ENCODE results near the gene TMEM132A.

DNA sequence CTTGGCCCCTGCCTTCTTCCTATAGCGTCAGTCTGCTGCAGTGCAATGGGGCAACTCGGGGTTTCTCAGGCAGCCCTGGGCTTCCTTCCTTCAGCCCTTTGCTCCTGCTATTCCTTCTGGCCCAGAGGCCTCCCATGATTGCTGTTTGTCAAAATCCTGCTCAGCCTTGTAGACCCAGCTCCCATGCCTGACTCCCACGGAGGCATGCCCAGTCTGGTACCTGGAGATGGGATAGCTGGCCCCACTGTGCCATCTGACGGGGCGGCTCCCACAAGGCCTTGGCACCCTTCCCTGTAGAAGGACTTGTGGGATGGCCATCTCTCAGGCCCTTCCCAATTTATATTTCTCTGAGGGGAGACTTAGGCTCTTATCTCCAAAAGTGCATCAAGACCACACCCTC is 46.6 kb downstream of the TMEM132A start:
- TF ChIP-seq, protein P1, sequence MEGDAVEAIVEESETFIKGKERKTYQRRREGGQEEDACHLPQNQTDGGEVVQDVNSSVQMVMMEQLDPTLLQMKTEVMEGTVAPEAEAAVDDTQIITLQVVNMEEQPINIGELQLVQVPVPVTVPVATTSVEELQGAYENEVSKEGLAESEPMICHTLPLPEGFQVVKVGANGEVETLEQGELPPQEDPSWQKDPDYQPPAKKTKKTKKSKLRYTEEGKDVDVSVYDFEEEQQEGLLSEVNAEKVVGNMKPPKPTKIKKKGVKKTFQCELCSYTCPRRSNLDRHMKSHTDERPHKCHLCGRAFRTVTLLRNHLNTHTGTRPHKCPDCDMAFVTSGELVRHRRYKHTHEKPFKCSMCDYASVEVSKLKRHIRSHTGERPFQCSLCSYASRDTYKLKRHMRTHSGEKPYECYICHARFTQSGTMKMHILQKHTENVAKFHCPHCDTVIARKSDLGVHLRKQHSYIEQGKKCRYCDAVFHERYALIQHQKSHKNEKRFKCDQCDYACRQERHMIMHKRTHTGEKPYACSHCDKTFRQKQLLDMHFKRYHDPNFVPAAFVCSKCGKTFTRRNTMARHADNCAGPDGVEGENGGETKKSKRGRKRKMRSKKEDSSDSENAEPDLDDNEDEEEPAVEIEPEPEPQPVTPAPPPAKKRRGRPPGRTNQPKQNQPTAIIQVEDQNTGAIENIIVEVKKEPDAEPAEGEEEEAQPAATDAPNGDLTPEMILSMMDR (IDR thresholded peaks at IDR 0.05; ENCODE audit: borderline replicate concordance, extremely low read depth, low read length, poor library complexity, severe bottlenecking): no peak
- TF ChIP-seq EZH2 (IDR thresholded peaks at IDR 0.05; ENCODE audit: borderline replicate concordance, low read depth, low read length, severe bottlenecking): no peak

Measured in DND-41 (cell line).